Measurements from ENCODE around the gene LRRN2. TPM values are rescaled to one million over a fixed set of nuclear protein-coding genes. Genes with fewer than 3 reads are reported as not detected.

Gene LRRN2
- total RNA-seq, 1 experiment from 2014 or later = 5.8 TPM

DNA sequence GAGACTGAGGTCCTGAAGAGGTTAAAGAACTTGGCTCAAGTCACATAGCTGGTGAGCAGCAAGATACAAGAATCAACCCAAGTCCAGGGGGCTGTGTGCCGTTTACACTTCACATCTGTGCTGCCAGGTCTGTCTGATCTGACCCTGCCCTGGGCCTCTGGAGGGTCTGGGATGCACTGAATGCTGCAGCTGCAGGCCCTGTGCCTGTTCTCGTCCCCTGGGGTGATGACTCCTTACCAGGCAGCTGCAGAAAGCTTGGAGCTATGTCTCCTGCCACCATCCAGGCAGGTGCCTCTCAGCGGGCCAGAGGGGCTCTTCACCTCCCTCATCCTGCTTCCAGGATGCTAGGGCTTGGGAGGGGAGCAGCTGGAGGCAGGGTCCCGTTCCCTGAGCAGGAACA, 63.5 kb downstream of the LRRN2 start:
- no peaks in the 10 kb centered on the region for H4K20me1 ChIP-seq (ENCODE audit: control insufficient read depth, insufficient read depth, insufficient read length)
- H2BK5ac ChIP-seq (ENCODE audit: insufficient read length, low read length) = no peak overlapping the region
- TF ChIP-seq, protein P1, sequence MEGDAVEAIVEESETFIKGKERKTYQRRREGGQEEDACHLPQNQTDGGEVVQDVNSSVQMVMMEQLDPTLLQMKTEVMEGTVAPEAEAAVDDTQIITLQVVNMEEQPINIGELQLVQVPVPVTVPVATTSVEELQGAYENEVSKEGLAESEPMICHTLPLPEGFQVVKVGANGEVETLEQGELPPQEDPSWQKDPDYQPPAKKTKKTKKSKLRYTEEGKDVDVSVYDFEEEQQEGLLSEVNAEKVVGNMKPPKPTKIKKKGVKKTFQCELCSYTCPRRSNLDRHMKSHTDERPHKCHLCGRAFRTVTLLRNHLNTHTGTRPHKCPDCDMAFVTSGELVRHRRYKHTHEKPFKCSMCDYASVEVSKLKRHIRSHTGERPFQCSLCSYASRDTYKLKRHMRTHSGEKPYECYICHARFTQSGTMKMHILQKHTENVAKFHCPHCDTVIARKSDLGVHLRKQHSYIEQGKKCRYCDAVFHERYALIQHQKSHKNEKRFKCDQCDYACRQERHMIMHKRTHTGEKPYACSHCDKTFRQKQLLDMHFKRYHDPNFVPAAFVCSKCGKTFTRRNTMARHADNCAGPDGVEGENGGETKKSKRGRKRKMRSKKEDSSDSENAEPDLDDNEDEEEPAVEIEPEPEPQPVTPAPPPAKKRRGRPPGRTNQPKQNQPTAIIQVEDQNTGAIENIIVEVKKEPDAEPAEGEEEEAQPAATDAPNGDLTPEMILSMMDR (conservative IDR thresholded peaks at IDR 0.05) = no peak
- DNase-seq = no peak
- no peaks in the 10 kb centered on the region for H3K23me2 ChIP-seq (ENCODE audit: insufficient read length, low read depth, low read length, poor library complexity, severe bottlenecking)
- peaks cover 14 to 32% of the 10 kb centered on the region in 2 experiments for H3K4me1 Mint-ChIP-seq
- WGBS (ENCODE audit: extremely low coverage, insufficient read length, low lambda C conversion rate) = no CpG with 5 or more reads among the region's 4 CpGs
- no peak overlapping the region for H4K91ac ChIP-seq (ENCODE audit: insufficient read length, low read depth, low read length)
- H3T11ph ChIP-seq (ENCODE audit: low read length) = no peak overlapping the region
- H3K27me3 Mint-ChIP-seq (ENCODE audit: low read depth) = no peaks in the 10 kb centered on the region; the same call in none of the 2 replicates
- no peaks in the 10 kb centered on the region; a peak in 2 of 7 replicates for H3K36me3 Mint-ChIP-seq (ENCODE audit: insufficient read depth in 1 of 3, low read depth in 3 of 3)
- H3K9me3 Mint-ChIP-seq = no peaks in the 10 kb centered on the region
- H2AFZ ChIP-seq (ENCODE audit: low read length) = no peak overlapping the region
- H3K27me3 ChIP-seq (ENCODE audit: insufficient read depth, low read length) = no peaks in the 10 kb centered on the region
- no peak overlapping the region for H2BK12ac ChIP-seq (ENCODE audit: insufficient read length, low read depth, low read length)
- no peak overlapping the region for H2BK20ac ChIP-seq (ENCODE audit: low read depth, low read length, poor library complexity, severe bottlenecking)
- no peaks in the 10 kb centered on the region; the same call in 1 of the 2 replicates for H3K4me1 ChIP-seq (ENCODE audit: insufficient read depth, low read length)
- H3K56ac ChIP-seq (ENCODE audit: insufficient read length, low read depth, low read length) = no peak overlapping the region
- no peak overlapping the region for H3K9ac ChIP-seq (ENCODE audit: extremely low read depth, insufficient read length, low read length)
- H3K4me3 Mint-ChIP-seq = no peak overlapping the region
- H3K9me3 ChIP-seq (ENCODE audit: control insufficient read depth, low read depth, low read length) = no peaks in the 10 kb centered on the region
- H3K23ac ChIP-seq (ENCODE audit: insufficient read length, low read depth, low read length) = no peak overlapping the region
- H4K8ac ChIP-seq (replicated peaks; ENCODE audit: insufficient read length, low read depth, low read length) = no peak overlapping the region
- H4K5ac ChIP-seq (ENCODE audit: insufficient read length, low read depth, low read length) = no peak overlapping the region
- H3K4me2 ChIP-seq (ENCODE audit: insufficient read depth, insufficient read length, low read length) = no peak overlapping the region
- H2BK120ac ChIP-seq (ENCODE audit: low read depth, low read length, poor library complexity, severe bottlenecking) = no peak overlapping the region
- H3K4ac ChIP-seq (ENCODE audit: low read depth, low read length) = no peak overlapping the region
- H3K27ac Mint-ChIP-seq = no peak overlapping the region
- H2BK15ac ChIP-seq (ENCODE audit: low read depth, low read length) = no peak overlapping the region
- no peak overlapping the region for H2AK5ac ChIP-seq (ENCODE audit: insufficient read length, low read length)
- no peak overlapping the region; the same call in 1 of the 2 replicates for H3K14ac ChIP-seq (ENCODE audit: insufficient read depth, low read length)
- no peak overlapping the region for H3K27ac ChIP-seq (ENCODE audit: insufficient read length, low read depth, low read length)
- H3K79me2 ChIP-seq (ENCODE audit: insufficient read depth, low read length) = no peaks in the 10 kb centered on the region
- H3K79me1 ChIP-seq (ENCODE audit: insufficient read depth, low read depth, low read length, poor library complexity, severe bottlenecking) = no peaks in the 10 kb centered on the region
- H3K18ac ChIP-seq (ENCODE audit: insufficient read length, low read depth, low read length) = no peak overlapping the region
